ENCODE results near the gene HEPACAM.
A peak's percentile ranks its signal among the peaks of the same experiment; 100 is the strongest.

HEPACAM gene

GRCh38 chr11:124884869-124885479 is 50.9 kb downstream of the HEPACAM start:
- Mint-ChIP-seq H3K27me3 (peaks cover 46% of the 10 kb centered on the region), H3K36me3 (ENCODE audit: insufficient read depth) (peaks cover 3% of the 10 kb centered on the region), H3K4me3 (no peak overlapping the region), H3K9me3 (no peaks in the 10 kb centered on the region), H3K4me1 (peaks cover 8% of the 10 kb centered on the region), H3K27ac (ENCODE audit: low read depth) (no peak overlapping the region)
- DNase-seq (ENCODE audit: low spot score in 2 of 2) (no peak), ATAC-seq (replicated peaks; ENCODE audit: extremely low read depth, poor library complexity, severe bottlenecking) (no peak)

DNA sequence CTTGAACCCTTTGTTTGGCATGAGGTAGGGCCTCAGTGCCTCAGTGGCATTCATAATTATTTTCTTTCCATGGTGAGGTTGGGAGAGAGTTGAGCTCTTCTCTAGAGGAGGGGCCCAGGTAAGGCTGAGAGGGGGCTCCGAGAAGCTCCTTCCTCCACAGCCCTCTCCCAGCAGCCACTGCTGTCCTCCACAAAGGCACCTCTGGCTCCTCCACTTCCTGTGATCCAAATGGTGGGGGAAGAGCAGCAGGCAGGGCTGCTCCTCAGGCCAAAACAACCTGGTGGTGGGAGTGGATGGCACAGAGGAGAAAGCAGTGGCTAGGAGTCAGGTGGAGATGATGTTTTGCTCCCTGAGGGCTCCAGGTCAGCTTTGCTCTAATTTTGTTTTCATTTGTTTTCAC is 51.5 kb downstream of the HEPACAM start:
- Mint-ChIP-seq H3K4me3 (no peak overlapping the region), H3K4me1 (peaks cover 8% of the 10 kb centered on the region), H3K27me3 (peaks cover 46% of the 10 kb centered on the region), H3K27ac (ENCODE audit: low read depth) (no peak overlapping the region), H3K36me3 (ENCODE audit: insufficient read depth) (peaks cover 3% of the 10 kb centered on the region), H3K9me3 (no peaks in the 10 kb centered on the region)
- ATAC-seq (replicated peaks; ENCODE audit: extremely low read depth, poor library complexity, severe bottlenecking) (no peak), DNase-seq (ENCODE audit: low spot score in 2 of 2) (no peak)

DNA sequence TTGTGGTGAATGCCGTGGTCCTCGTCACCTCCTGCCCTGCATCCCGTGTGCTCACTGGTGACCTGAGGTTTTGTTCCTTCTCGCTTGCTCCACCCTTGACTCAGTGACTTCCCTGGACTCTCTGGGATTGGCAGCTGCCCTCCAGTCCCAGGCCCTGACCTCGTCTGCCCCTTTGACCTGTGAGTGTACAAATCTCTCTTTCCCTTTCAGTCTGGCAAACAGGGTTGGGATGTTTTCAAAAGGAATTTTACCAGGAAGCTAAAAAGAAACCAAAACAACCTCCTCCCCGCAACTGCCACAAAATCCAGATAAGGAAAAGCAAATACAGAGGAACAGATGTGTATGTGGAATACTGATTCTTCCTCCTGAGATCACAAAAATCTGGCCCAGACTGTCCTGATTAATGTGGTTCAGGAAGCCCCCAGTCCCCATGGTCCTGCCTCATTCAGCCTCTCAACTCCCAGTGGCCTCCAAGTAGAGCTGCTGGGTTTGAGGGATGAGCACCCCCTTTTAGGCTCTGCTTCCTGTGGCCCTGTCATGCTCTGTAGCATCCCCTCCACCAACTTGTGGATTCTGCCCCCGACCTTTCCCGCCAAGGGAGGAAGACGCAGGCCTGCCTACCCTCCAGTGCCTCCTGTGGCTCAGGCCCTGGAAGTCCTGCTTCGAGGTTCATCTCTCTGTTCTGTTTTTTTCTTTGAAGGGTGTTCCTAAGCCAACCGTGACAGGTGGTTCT is 53.3 kb downstream of the HEPACAM start:
- Mint-ChIP-seq H3K4me1 (peaks cover 16% of the 10 kb centered on the region), H3K36me3 (ENCODE audit: insufficient read depth) (peaks cover 3% of the 10 kb centered on the region), H3K27ac (ENCODE audit: low read depth) (no peak overlapping the region), H3K9me3 (no peaks in the 10 kb centered on the region), H3K4me3 (no peak overlapping the region), H3K27me3 (peaks cover 35% of the 10 kb centered on the region)
- DNase-seq (ENCODE audit: low spot score in 2 of 2): no peak
- ATAC-seq (replicated peaks; ENCODE audit: extremely low read depth, poor library complexity, severe bottlenecking): no peak

GRCh38 chr11:124880958-124881357 is 54.9 kb downstream of the HEPACAM start:
- no peak overlapping the region for H3K4me3 Mint-ChIP-seq
- ATAC-seq (replicated peaks; ENCODE audit: extremely low read depth, poor library complexity, severe bottlenecking) (no peak), DNase-seq (ENCODE audit: low spot score in 2 of 2) (no peak)
- no peak overlapping the region for H3K27ac Mint-ChIP-seq (ENCODE audit: low read depth)
- H3K27me3 Mint-ChIP-seq: peaks cover 20% of the 10 kb centered on the region
- H3K9me3 Mint-ChIP-seq: no peaks in the 10 kb centered on the region
- H3K4me1 Mint-ChIP-seq: peaks cover 27% of the 10 kb centered on the region
- peaks cover 7% of the 10 kb centered on the region for H3K36me3 Mint-ChIP-seq (ENCODE audit: insufficient read depth)

- Mint-ChIP-seq H3K4me1 (peaks cover 27% of the 10 kb centered on the region), H3K27me3 (peaks cover 13% of the 10 kb centered on the region), H3K9me3 (no peaks in the 10 kb centered on the region), H3K36me3 (ENCODE audit: insufficient read depth) (peaks cover 5% of the 10 kb centered on the region), H3K4me3 (no peak overlapping the region), H3K27ac (ENCODE audit: low read depth) (no peak overlapping the region)
- no peak for ATAC-seq (replicated peaks; ENCODE audit: extremely low read depth, poor library complexity, severe bottlenecking)
- no peak for DNase-seq (ENCODE audit: low spot score in 2 of 2)
These were observed 55.6 kb downstream of the HEPACAM start for GRCh38 chr11:124880290-124880611.

DNA sequence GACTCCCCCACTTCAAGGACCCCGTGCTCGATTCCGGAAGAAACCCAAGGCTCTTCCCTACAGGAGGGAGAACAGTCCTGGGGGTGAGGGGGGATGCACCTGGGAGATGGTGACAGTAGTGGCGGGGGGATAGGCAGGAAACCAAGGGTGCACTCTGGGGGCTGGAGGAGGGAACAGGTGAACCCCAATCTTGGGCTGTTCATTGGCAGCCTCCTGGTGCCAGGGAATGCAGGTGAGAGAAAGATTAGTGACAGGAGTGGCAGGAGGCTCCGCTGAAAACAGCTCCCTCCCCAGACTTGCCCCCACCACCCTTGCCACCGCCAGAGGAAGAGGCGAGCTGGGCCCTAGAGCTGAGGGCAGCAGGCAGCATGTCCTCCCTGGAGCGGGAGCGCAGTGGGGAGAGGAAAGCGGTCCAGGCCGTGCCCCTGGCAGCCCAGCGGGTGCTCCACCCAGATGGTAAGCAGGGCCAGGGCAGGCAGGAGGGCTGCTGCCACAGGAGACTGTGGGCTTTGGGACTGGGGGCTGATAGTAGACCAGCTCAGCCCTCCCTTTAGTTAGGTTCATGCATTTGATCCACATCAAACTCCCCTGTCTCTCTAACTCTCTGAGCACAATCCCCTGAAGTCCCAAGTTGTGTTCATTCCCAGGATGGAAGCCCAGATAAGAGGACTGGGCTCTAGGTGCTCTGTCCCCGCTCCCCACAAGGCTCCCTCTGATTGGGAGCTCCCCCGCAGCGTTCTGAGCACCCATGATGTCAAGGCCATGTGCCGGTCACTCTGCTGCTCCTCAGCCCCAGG is 56.2 kb downstream of the HEPACAM start:
- H3K36me3 Mint-ChIP-seq (ENCODE audit: insufficient read depth): peaks cover 4% of the 10 kb centered on the region
- DNase-seq (ENCODE audit: low spot score in 2 of 2) (no peak), ATAC-seq (replicated peaks; ENCODE audit: extremely low read depth, poor library complexity, severe bottlenecking) (no peak)
- peaks cover 9% of the 10 kb centered on the region for H3K27me3 Mint-ChIP-seq
- H3K27ac Mint-ChIP-seq (ENCODE audit: low read depth): no peak overlapping the region
- H3K9me3 Mint-ChIP-seq: no peaks in the 10 kb centered on the region
- peaks cover 27% of the 10 kb centered on the region for H3K4me1 Mint-ChIP-seq
- no peak overlapping the region for H3K4me3 Mint-ChIP-seq

DNA sequence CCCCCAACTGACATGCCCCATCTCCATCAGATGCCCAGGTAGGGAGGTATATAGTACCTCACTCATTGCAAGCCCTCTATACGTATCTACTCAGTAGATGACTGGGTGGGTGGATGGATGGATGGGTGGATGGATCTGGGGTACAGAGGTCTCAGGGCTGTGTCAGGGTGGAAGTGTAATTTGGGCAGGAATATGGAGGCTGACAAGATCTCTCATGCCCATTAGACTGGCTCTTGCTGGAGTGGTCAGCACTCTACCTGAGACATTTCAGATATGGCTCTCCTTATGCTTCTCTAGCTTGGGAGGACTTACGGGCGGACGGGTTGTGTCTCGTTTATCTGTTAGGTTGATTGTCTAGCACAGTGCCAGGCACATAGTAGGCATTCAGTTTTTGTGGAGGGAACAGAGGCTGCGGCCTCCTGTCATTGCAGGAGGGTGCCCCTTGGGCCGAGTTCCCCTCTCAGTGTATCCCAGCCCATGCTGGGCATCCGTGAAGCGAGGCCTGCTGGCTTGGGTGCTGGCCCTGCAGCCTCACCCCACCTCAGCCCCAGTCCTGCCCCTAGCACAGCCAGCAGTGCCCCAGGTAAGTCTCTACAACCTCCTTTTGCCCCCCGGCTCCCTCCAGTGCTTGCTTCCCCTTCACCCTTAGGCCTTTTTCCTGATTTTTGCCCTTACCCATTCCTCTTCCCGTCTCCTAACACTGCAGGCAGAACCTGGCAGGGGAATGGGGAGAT is 56.9 kb downstream of the HEPACAM start:
- DNase-seq (ENCODE audit: low spot score in 2 of 2) (no peak), ATAC-seq (replicated peaks; ENCODE audit: extremely low read depth, poor library complexity, severe bottlenecking) (no peak)
- no peak overlapping the region for H3K4me3 Mint-ChIP-seq
- peaks cover 27% of the 10 kb centered on the region for H3K4me1 Mint-ChIP-seq
- peaks cover 6% of the 10 kb centered on the region for H3K36me3 Mint-ChIP-seq (ENCODE audit: insufficient read depth)
- H3K27ac Mint-ChIP-seq (ENCODE audit: low read depth): no peak overlapping the region
- no peaks in the 10 kb centered on the region for H3K9me3 Mint-ChIP-seq
- H3K27me3 Mint-ChIP-seq: peaks cover 9% of the 10 kb centered on the region

DNA sequence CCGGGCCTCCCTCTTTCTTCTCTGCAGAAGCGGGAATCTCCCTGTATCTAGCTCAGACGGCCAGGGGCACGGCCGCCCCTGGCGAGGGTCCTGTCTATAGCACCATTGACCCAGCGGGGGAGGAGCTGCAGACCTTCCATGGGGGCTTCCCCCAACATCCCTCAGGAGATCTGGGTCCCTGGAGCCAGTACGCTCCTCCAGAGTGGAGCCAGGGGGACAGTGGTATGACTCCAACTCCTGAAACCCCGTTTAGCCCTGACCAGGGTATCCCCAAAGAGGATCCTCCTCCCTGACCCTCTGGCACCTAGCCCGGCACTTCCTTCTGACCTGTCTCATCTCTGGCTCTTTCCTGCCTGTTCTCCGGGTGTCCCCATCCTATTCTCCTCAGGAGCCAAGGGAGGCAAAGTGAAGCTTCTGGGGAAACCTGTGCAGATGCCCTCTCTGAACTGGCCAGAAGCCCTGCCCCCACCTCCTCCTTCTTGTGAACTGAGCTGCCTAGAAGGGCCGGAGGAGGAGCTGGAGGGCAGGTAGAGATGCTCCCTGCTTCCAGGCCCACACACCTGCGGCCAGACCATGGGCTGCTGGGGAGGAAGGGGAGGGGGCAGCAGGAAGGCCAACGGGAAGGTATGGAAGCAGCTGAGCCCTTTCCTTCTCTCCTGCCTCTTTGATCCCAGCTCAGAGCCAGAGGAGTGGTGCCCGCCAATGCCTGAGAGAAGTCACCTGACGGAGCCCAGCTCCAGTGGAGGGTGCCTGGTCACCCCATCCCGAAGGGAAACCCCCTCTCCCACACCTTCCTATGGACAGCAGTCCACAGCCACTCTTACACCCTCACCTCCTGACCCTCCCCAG is 57.7 kb downstream of the HEPACAM start:
- no peaks in the 10 kb centered on the region for H3K9me3 Mint-ChIP-seq
- peaks cover 27% of the 10 kb centered on the region for H3K4me1 Mint-ChIP-seq
- ATAC-seq (replicated peaks; ENCODE audit: extremely low read depth, poor library complexity, severe bottlenecking) (no peak), DNase-seq (ENCODE audit: low spot score in 2 of 2) (no peak)
- peaks cover 6% of the 10 kb centered on the region for H3K36me3 Mint-ChIP-seq (ENCODE audit: insufficient read depth)
- H3K27ac Mint-ChIP-seq (ENCODE audit: low read depth): peak overlapping the region; percentile 68
- H3K4me3 Mint-ChIP-seq: peak overlapping the region; percentile 78
- peaks cover 16% of the 10 kb centered on the region for H3K27me3 Mint-ChIP-seq

DNA sequence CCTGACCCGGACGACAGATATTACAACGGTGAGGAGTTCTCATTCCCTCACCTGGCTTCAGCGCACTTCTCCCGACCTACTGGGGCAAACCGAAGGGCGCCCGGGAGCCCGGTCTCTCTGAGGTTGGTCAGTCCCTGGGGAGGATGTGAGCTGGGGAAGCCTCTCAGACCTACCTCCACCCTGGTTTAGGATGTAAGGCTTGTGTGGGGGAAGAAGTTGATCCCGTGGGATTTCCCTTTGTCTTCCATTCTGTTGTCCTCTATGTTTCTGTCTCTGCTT is 58.3 kb downstream of the HEPACAM start:
- no peaks in the 10 kb centered on the region for H3K9me3 Mint-ChIP-seq
- peaks cover 22% of the 10 kb centered on the region for H3K27me3 Mint-ChIP-seq
- peak overlapping the region; percentile 78 for H3K4me3 Mint-ChIP-seq
- H3K27ac Mint-ChIP-seq (ENCODE audit: low read depth): peak overlapping the region; percentile 68
- DNase-seq (ENCODE audit: low spot score in 2 of 2) (no peak), ATAC-seq (replicated peaks; ENCODE audit: extremely low read depth, poor library complexity, severe bottlenecking) (no peak)
- H3K36me3 Mint-ChIP-seq (ENCODE audit: insufficient read depth): peaks cover 6% of the 10 kb centered on the region
- peaks cover 27% of the 10 kb centered on the region for H3K4me1 Mint-ChIP-seq

- Mint-ChIP-seq H3K27me3 (peaks cover 27% of the 10 kb centered on the region), H3K36me3 (ENCODE audit: insufficient read depth) (peaks cover 6% of the 10 kb centered on the region), H3K27ac (ENCODE audit: low read depth) (peak overlapping the region; percentile 68), H3K4me3 (peak overlapping the region; percentile 78), H3K4me1 (peaks cover 27% of the 10 kb centered on the region), H3K9me3 (no peaks in the 10 kb centered on the region)
- DNase-seq (ENCODE audit: low spot score in 2 of 2) (no peak), ATAC-seq (replicated peaks; ENCODE audit: extremely low read depth, poor library complexity, severe bottlenecking) (no peak)
These were observed 58.8 kb downstream of the HEPACAM start for GRCh38 chr11:124876818-124877630.

GRCh38 chr11:124875943-124876817 is 59.7 kb downstream of the HEPACAM start:
- Mint-ChIP-seq H3K27me3 (peaks cover 36% of the 10 kb centered on the region), H3K9me3 (no peaks in the 10 kb centered on the region), H3K4me3 (peak overlapping the region; percentile 78), H3K4me1 (peaks cover 27% of the 10 kb centered on the region), H3K36me3 (ENCODE audit: insufficient read depth) (peaks cover 6% of the 10 kb centered on the region), H3K27ac (ENCODE audit: low read depth) (peak overlapping the region; percentile 68)
- DNase-seq (ENCODE audit: low spot score in 2 of 2) (peak; percentile 58 to 67), ATAC-seq (replicated peaks; ENCODE audit: extremely low read depth, poor library complexity, severe bottlenecking) (peak; percentile 92)

Measured in central memory CD8-positive, alpha-beta T cell (primary cell).